HG03439 (cell line): ENCODE results near the gene PLCL2.

ENCODE experiments used
- ATAC-seq: cut with Tn5 transposase; IDR thresholded peaks from one replicate; pipeline ENCODE4 v1.9.1; 2021; ENCODE audit warnings: mild to moderate bottlenecking, moderate library complexity; ENCODE audit not compliant: unreplicated experiment

PLCL2 gene

DNA sequence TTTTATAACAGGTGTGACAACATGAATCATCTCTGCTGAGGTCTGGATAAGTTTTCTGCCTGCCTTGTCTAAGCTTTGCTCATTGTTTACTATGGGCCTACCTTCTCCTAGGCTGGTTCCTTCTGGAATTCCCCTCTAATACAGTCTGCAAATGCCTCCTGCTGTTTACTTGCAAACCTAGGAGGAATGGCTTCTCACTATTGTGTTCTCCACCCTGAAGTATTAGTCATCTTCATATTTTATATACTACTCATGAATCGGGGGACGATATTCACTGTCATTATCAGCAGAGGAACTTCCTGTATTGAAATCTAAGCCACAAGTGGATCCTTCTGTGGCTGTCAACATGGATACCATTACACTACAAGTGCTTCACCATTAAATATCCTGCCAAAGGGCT, 154.8 kb downstream of the PLCL2 start:
- ATAC-seq = no peak

- ATAC-seq = no peak
Observed at GRCh38 chr3:17040322-17040989, 155.7 kb downstream of the PLCL2 start.

DNA sequence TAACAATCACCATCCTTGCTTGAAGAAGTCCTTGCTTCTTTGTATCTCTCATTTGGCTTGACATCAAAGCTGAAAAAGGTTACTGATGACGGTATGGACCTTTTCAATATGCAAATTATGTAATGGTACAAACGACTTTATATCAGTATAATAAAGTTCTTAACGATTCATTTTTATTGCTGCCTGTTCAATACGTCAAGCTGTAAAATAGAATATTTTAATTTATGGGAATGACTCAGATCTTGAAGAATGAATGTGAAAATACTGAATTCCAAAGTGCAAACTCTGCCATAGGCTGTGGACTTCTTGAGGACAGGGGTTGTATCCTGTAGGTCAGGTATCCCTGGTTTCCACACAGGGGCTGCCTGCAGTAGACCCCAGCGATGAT, 156.2 kb downstream of the PLCL2 start:
- ATAC-seq = no peak

DNA sequence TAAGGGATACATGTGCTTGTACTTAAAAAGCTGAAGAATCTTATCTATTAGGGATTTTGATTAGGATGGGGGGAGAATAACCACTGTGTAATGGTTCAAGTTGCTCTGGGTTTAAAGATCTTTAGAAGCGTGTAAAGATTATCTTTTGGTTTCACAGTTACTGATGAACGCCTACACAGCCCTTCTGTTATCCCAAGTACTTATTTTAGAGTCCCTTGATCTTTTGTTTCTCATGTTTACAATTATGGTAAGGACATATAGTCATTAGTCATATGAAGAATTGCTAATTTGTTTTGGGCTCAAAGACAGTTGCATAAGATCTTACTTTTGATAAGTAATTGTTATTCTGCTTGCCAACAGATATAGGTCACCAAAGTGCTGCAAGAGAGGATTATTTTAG, 160.1 kb downstream of the PLCL2 start:
- ATAC-seq = peak; percentile 88

- no peak for ATAC-seq
Observed at GRCh38 chr3:17045705-17046104, 160.9 kb downstream of the PLCL2 start.

DNA sequence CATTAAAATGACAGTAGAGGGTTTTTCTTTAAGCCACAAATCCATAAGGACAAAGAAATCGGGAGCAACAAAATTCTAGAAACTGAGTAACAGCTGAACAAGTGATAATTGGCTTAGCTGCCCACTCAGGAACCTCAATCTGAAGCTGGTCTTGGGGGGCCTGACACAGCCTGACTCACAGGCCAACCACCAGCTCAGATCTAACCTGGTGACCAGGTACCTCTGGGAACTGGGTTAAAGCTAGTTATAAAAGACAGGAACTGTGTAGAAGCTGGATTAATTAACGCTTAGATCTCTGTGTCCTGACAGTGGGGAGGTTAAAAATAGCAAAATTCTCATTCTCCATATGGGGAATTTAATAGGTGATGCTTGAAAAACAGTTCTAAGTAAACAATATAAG, 161.9 kb downstream of the PLCL2 start:
- ATAC-seq = no peak

DNA sequence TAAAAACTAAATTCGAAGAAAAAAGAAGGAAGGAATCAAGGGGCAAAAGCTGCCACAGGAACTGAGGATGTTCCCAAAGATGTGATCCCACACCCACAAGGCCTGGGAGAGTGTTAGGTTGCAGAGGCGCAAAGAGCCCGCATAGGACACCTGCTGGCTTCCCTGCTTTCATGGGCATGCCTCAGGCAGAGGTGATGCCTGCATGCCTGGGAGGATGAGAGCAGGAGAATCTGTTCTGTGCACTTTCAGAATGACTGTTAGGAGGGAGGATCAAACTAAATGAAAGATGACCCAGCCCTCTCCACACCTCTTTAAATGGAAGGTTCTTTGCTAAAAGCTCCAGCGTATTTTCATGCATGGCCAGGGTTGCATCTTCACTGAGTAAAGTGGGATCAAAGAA, 162.4 kb downstream of the PLCL2 start:
- ATAC-seq = no peak

- ATAC-seq = no peak
Observed at GRCh38 chr3:17047894-17048293, 163.1 kb downstream of the PLCL2 start.

DNA sequence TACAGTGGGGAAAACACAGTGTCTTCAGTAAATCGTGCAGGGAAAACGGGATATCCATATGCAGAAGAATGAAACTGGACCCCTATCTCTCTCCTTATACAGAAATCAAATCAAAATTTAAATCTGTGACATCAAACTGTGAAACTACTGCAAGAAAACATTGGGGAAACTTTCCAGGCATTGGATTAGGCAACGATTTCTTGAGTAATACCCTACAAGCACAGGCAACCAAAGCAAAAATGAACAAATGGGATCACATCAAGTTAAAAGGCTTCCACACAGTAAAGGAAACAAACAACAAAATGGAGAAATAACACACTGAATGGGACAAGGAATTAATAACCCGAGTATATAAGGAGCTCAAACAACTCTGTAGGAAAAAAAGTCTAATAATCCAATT, 165.3 kb downstream of the PLCL2 start:
- ATAC-seq = no peak

DNA sequence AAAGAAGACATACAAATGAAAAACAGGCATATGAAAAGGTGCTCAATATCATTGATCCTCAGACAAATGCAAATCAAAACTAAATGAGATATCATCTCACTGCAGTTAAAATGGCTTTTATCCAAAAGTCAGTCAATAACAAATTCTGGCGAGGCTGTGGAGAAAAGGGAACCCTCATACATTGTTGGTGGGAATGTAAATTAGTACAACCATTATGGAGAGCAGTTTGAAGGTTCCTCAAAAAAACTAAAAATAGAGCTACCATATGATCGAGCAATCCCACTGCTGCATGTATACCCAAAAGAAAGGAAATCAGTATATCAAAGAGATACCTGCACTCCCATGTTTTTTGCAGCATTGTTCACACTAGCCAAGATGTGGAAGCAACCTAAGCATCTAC, 165.8 kb downstream of the PLCL2 start:
- ATAC-seq = no peak

DNA sequence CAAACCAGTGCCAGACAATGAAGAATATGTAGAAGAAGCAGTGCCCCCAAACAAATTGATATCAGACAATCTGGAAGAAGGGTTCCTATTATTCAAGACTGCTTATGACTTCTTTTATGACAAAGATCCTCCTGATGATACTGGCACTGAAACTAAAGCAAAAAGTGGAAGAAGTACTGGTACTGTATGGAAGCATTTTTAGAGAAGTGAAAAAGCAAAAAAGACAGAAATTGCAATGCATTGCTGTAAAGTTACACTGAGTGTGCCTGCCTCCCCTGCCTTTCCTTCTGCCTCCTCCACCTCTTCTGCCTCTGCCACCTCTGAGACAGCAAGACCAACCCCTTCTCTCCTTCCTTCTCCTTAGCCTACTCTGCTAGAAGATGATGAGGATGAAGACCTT, 167.6 kb downstream of the PLCL2 start:
- ATAC-seq = no peak

DNA sequence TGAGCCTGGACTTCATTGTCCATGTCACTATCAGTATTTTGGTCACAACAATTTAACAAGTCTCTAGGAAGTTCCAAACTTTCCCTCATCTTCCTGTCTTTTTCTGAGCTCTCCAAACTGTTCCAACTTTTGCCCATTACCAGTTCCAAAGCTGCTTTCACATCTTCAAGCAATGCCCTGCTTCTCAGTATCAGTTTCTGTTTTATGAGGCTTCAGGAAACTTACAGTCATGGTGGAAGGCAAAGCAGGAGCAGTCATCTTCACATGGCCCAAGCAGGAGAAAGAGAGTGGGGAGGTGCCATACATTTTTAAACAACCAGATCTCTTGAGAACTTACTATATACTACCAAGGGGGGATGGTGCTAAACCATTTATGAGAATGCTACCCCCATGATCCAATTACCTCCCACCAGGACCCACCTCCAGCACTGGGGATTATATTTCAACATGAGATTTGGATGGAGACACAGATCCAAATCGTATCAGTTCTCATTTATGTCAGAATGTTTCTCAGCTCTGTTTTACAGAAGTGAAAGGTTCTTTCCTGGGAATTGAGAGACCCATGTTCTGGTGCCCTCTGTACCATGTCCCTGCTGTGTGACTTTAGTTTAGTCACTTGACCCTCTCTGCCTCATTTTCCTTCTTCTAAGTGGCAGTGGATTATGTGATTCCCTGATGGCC, 169.7 kb downstream of the PLCL2 start:
- no peak for ATAC-seq

GRCh38 chr3:17054982-17055343, 170.2 kb downstream of the PLCL2 start:
- no peak for ATAC-seq

- peak; percentile 82 for ATAC-seq
Observed at GRCh38 chr3:17055374-17056276, 170.9 kb downstream of the PLCL2 start.

DNA sequence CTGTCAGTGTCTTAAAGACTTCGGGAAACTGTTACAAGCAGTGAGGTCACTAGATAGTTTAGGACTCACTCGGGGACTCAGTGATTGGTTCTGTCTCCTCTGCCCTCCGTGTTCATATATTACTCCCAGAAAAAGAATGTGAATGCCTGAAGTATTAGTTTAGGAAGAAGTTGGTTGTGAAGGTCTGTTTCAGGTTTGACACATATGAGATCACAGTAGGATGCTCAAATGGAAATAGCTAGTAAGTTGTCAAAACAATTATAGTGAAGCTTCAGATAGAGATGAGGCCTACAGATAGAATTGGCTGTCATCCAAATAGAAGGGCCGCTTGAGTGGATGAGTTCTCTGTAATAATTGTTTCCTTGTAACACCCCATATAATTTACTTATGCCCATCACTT, 172.6 kb downstream of the PLCL2 start:
- no peak for ATAC-seq

GRCh38 chr3:17059989-17060550, 175.3 kb downstream of the PLCL2 start:
- ATAC-seq = no peak

GRCh38 chr3:17061005-17061404, 176.2 kb downstream of the PLCL2 start:
- ATAC-seq = no peak

DNA sequence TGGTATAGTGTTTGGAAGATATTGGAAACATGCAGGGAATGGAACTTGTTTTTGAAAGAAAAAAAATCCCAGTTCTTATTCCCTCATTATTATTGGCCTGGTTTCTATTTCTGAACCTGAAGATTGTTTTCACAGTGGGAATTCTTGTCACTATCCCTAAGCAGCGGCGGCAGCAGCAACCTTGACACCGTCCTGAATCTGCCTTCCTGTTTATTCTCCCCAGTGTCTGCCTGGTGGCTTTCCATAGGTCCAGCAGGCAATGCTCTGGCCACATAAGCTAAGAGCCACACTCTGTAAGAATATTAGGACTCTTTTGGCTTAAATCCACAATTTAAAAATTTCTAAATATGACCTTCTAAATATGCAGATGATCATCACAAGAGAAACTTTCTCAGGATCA, 178.0 kb downstream of the PLCL2 start:
- ATAC-seq = no peak

DNA sequence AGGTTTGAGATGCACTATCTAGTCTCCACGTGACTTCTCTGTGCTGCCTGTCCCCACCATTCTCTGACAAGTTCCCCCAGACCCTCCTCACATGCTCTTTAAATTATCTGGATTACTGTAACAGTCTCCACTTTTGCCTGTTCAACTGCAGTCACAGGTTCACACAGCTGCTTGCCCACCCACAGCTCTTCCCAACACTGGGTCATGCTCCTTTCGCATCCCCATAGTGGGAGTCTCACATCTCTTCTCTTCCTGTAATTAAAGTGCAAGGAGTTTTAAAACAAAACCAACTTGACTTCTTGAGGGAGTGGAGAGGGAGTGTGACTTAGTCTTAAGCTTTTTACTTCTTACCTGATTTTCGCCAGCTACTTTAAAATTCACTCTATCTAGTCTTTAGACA, 178.8 kb downstream of the PLCL2 start:
- no peak for ATAC-seq

DNA sequence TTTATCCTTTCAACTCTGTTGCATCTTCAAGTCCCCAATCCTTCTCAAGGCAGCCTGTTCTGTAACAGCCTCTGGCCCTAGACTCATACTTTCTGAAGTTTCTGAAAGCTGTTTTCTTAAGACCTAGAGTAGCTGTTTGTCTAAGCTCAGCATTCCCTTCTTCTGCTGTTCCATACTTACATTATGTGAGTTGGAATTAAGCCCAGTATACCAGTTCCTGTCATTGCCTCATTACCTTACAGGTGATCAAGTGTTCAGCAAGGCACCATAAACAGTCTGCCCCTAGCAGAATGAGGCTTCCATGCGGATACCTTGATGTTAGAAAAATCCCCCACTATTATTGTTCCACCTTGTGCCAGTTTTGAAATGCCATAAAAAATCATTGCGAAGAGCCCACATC, 180.6 kb downstream of the PLCL2 start:
- no peak for ATAC-seq

- ATAC-seq = no peak
Observed at GRCh38 chr3:17065881-17066280, 181.1 kb downstream of the PLCL2 start.

DNA sequence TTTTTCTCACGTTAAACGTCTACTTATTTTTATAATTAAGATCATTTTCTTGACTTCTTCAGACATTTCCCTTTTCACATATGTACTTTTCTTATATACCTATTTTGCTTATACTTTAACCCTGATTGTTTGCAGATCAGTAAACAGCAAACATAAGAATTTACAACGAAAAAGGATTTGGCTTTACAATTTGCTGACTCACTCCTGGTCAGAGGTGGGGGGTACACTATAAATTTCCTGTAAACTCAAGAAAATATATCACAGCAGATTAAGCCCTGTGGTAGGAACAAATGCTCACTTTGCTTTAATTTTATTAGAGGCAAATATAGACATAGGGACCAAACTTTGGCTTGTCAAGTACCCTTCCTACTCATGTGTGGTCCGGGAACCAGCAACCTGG, 185.0 kb downstream of the PLCL2 start:
- ATAC-seq = no peak
